ENCODE results near the gene ERGIC3.

ERGIC3 gene

GRCh38 chr20:35563834-35564233 lies 22.0 kb downstream of the ERGIC3 start:
- DNase-seq, result no peak

DNA sequence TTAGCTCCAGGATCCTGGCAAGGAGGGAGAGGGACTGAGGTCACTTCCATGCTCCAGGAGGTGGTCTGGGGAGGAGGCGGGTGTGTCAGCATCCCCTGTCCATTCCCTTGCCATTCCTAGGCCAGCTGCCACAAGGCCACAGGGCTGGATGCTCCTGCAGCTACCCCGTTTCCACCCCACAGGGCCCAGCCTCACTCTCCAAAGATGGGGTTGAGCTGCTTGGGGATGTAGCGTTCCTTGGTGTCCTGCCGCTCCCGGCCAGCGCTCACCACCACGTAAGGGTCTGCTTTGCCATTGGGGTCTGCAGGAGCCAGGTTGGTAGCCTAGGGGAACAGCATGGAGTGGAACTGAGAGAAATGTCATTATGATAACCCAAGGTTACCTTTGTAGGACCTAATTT lies 23.0 kb downstream of the ERGIC3 start:
- DNase-seq, result no peak

- no peak for DNase-seq
Measured at GRCh38 chr20:35568645-35569044, 26.8 kb downstream of the ERGIC3 start.

- DNase-seq, result no peak
Measured at GRCh38 chr20:35571555-35571954, 29.7 kb downstream of the ERGIC3 start.

GRCh38 chr20:35572838-35573237 lies 31.0 kb downstream of the ERGIC3 start:
- no peak for DNase-seq

- no peak for DNase-seq
Measured at GRCh38 chr20:35575958-35576357, 34.1 kb downstream of the ERGIC3 start.

GRCh38 chr20:35576816-35577215 lies 34.9 kb downstream of the ERGIC3 start:
- DNase-seq, result no peak

GRCh38 chr20:35578469-35578868 lies 36.6 kb downstream of the ERGIC3 start:
- no peak for DNase-seq

- no peak for DNase-seq
Measured at GRCh38 chr20:35579196-35579595, 37.3 kb downstream of the ERGIC3 start.

GRCh38 chr20:35582131-35582530 lies 40.3 kb downstream of the ERGIC3 start:
- no peak for DNase-seq

DNA sequence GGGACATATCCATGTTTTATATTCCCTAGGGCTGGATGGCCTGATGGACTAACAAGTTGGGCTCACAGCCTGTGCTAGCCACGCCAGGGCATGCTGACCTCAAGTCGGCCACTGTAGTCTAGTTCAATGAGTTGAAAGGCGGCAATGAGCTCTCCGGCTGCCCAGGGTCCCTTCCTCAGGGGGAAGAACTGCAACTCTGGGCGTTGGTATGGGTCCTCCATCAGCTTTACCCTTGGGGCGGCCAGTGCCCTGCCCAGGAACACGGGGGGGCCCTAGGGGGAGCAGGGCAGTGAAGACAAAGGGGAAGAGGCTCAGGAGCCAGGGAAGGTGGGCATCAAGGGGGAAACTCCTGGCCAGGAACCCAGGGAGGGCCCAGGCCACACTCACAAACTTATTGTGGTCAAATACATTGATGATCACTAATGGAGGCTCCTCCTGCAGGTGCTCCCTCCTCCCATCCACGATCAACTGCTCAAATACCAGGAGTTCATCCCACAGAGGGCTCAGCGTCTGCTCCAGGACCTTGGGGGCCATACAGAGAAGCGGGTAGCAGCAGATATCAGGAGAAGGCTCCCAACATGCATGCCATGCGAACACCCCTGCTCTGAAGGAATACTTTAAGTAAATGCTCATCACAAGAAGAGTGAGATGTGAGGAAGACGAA lies 41.0 kb downstream of the ERGIC3 start:
- no peak for DNase-seq

DNA sequence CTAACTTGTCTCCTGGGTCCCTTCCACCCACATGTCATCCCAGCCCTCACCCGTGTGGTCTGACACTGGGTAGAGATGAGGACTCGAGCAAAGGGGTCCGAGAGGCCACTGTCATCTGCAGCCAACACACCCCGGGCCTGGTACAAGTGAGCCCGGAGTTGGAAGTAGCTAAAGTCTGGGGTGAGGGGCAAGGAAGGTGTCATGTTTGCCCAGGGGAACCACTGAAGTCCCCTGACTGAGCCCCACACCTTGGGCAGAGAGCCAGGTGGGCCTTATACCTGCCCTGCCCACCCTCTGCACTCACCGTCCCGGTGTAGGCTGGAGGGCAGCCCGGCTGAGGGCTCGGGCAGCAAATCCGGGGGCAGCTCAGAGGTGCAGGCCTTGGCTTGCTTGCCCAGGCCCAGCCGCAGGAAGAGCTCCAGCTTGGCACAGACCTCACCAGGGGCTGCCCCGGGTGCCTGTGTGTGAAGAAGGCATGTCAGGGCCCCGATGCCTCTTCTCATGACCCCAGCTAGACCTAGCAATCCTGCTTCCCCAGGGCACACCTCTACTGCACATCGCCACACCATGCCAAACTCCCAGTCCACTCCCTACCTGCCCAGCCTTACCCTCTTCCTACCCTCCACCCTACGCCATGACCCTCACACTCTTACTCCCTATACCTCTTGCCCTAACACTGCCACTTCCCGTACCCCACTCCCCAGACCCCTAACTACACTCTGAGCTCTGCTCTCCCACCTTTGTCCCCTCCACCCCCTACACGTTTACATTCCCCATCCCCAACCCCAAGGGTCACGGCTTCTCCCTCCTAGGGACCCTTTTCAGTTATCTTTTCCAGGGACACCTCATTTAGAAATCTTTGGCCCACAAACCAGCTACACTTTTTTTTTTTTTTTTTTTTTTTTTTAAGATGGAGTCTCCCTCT lies 42.0 kb downstream of the ERGIC3 start:
- no peak for DNase-seq

GRCh38 chr20:35586751-35587425 lies 45.0 kb downstream of the ERGIC3 start:
- DNase-seq, result no peak

- DNase-seq, result no peak
Measured at GRCh38 chr20:35587436-35587835, 45.6 kb downstream of the ERGIC3 start.

- no peak for DNase-seq
Measured at GRCh38 chr20:35588397-35588796, 46.5 kb downstream of the ERGIC3 start.

- no peak for DNase-seq
Measured at GRCh38 chr20:35592339-35592974, 50.6 kb downstream of the ERGIC3 start.

GRCh38 chr20:35595456-35595855 lies 53.6 kb downstream of the ERGIC3 start:
- DNase-seq, result no peak

DNA sequence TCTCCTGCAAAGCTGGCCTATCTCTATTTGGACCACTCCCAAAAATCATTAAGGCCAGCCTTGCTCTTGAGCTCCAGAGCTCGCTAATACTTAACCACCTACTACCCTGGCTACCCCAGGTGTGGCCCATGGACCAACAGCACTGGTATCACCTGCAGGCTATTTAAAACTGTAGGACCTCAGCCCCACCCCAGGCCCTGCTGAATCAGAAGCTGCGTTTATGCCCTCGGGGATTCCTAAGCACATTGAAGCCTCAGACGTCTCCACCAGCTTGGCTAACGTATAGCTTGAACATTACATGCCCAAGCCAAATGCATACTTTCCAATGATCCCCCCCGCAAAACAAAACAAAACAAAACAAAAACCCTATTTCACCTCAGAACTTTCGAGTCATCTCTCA lies 54.0 kb downstream of the ERGIC3 start:
- DNase-seq, result no peak

- DNase-seq, result no peak
Measured at GRCh38 chr20:35597186-35597585, 55.3 kb downstream of the ERGIC3 start.

- DNase-seq, result no peak
Measured at GRCh38 chr20:35598476-35598875, 56.6 kb downstream of the ERGIC3 start.

GRCh38 chr20:35598899-35599775 lies 57.3 kb downstream of the ERGIC3 start:
- DNase-seq, result no peak

- no peak for DNase-seq
Measured at GRCh38 chr20:35599776-35600120, 57.9 kb downstream of the ERGIC3 start.

All from stimulated activated CD4-positive, alpha-beta T cell treated with anti-CD3 and anti-CD28 coated beads, Interleukin-2, amount 100 ng/mL, for 48 hours (primary cell).